GM18868 (cell line): ENCODE measurements around the gene SLC38A8.

Source experiments
- ATAC-seq: cut with Tn5 transposase; IDR thresholded peaks from one replicate; pipeline ENCODE4 v1.9.1; 2021; ENCODE audit warnings: mild to moderate bottlenecking, moderate library complexity; ENCODE audit not compliant: unreplicated experiment

The SLC38A8 gene

GRCh38 chr16:83973077-83973476, 69.5 kb downstream of the SLC38A8 start:
- no peak for ATAC-seq

GRCh38 chr16:83972256-83973008, 70.2 kb downstream of the SLC38A8 start:
- no peak for ATAC-seq

GRCh38 chr16:83971165-83972130, 71.1 kb downstream of the SLC38A8 start:
- ATAC-seq: no peak

- no peak for ATAC-seq
Observed at GRCh38 chr16:83970430-83970815, 72.2 kb downstream of the SLC38A8 start.

GRCh38 chr16:83969771-83970429, 72.7 kb downstream of the SLC38A8 start:
- no peak for ATAC-seq

GRCh38 chr16:83968891-83969649, 73.5 kb downstream of the SLC38A8 start:
- no peak for ATAC-seq

GRCh38 chr16:83968306-83968851, 74.2 kb downstream of the SLC38A8 start:
- ATAC-seq: no peak

GRCh38 chr16:83967838-83968305, 74.7 kb downstream of the SLC38A8 start, which contains the start of gene NECAB2:
Gene NECAB2, plus strand, starts transcription at chr16:83968244. Its CDS starts 405 bp downstream, at chr16:83968649.
- no peak for ATAC-seq

- no peak for ATAC-seq
Observed at GRCh38 chr16:83967091-83967490, 75.5 kb downstream of the SLC38A8 start.

- ATAC-seq: no peak
Observed at GRCh38 chr16:83966153-83966696, 76.4 kb downstream of the SLC38A8 start.

GRCh38 chr16:83965444-83966152, 77.0 kb downstream of the SLC38A8 start:
- no peak for ATAC-seq

- no peak for ATAC-seq
Observed at GRCh38 chr16:83964684-83965443, 77.7 kb downstream of the SLC38A8 start.

- ATAC-seq: no peak
Observed at GRCh38 chr16:83963277-83964119, 79.1 kb downstream of the SLC38A8 start.

GRCh38 chr16:83961591-83961990, 81.0 kb downstream of the SLC38A8 start:
- ATAC-seq: no peak

- no peak for ATAC-seq
Observed at GRCh38 chr16:83960521-83961249, 81.9 kb downstream of the SLC38A8 start.
